Astrocyte of the cerebellum (primary cell): ENCODE results near the gene NFE2L3.

Experiments used
- DNase-seq: peaks from one replicate; pipeline ENCODE4 v3.0.0-alpha.2; 2011; ENCODE audit warnings: low read depth
- H3K4me3 ChIP-seq: 2 replicates; pipeline ENCODE4 v1.5.1; 2011; ENCODE audit warnings: mild to moderate bottlenecking, low read depth, low read length, moderate library complexity
- CTCF ChIP-seq: IDR thresholded peaks from 2 replicates; pipeline ENCODE4 v1.5.1; 2012; ENCODE audit warnings: low read length, low read depth, moderate library complexity, mild to moderate bottlenecking; ENCODE audit errors: missing control alignments
- in situ Hi-C: cut with HindIII; loops from 2 replicates; pipeline ENCODE4 v1.10.0; 2017; ENCODE audit warnings: low sequenced_read_pairs

NFE2L3 gene

GRCh38 chr7:26202019-26202990 is 50.3 kb downstream of the NFE2L3 start:
- in situ Hi-C loops, result no loop called here
- peak overlapping the region; percentile 100 for H3K4me3 ChIP-seq
- no peak for DNase-seq

GRCh38 chr7:26203016-26203415 is 51.0 kb downstream of the NFE2L3 start:
- H3K4me3 ChIP-seq, result peak overlapping the region; percentile 100
- no peak for DNase-seq
- no peak for TF ChIP-seq CTCF
- in situ Hi-C loops, result no loop called here

More at GRCh38 chr7:26202019-26202990, 50.3 kb downstream of the NFE2L3 start:
- TF ChIP-seq CTCF, result no peak

GRCh38 chr7:26208040-26208439 is 56.0 kb downstream of the NFE2L3 start:
- in situ Hi-C loops, result no loop called here
- TF ChIP-seq CTCF, result no peak
- no peak overlapping the region for H3K4me3 ChIP-seq
- no peak for DNase-seq

GRCh38 chr7:26212921-26213718 is 61.1 kb downstream of the NFE2L3 start:
- in situ Hi-C loops, result no loop called here
- DNase-seq, result no peak
- no peak overlapping the region for H3K4me3 ChIP-seq
- TF ChIP-seq CTCF, result no peak

- in situ Hi-C loops, result no loop called here
- TF ChIP-seq CTCF, result no peak
- H3K4me3 ChIP-seq, result no peak overlapping the region
- no peak for DNase-seq
Measured at GRCh38 chr7:26213807-26214515, 62.0 kb downstream of the NFE2L3 start.

GRCh38 chr7:26216049-26216448 is 64.1 kb downstream of the NFE2L3 start:
- no peak for TF ChIP-seq CTCF
- DNase-seq, result no peak
- in situ Hi-C loops, result no loop called here
- H3K4me3 ChIP-seq, result no peak overlapping the region
